Endothelial cell (in vitro differentiated cells): Measurements from ENCODE around the gene ATP2A2. TPM values are rescaled to one million over a fixed set of nuclear protein-coding genes. Genes with fewer than 3 reads are reported as not detected.
"Not testable (repeated sequence)": the region's sequence is repeated elsewhere in the genome, so short reads cannot be mapped to it uniquely, and the experiment has no call there.

Source experiments
- DNase-seq: peaks from one replicate; pipeline ENCODE4 v3.0.0; 2021; ENCODE audit warnings: low spot score
- H3K27ac Mint-ChIP-seq: one replicate; pipeline ENCODE4 v1.8.0; 2021; ENCODE audit warnings: mixed read lengths, inconsistent platforms; ENCODE audit not compliant: unreplicated experiment
- H3K27me3 Mint-ChIP-seq: one replicate; pipeline ENCODE4 v1.8.0; 2021; ENCODE audit warnings: mild to moderate bottlenecking, moderate library complexity, mixed read lengths, inconsistent platforms; ENCODE audit not compliant: unreplicated experiment
- H3K36me3 Mint-ChIP-seq: one replicate; pipeline ENCODE4 v1.8.0; 2021; ENCODE audit warnings: mild to moderate bottlenecking, low read depth, mixed read lengths, inconsistent platforms; ENCODE audit not compliant: unreplicated experiment
- H3K4me1 Mint-ChIP-seq: one replicate; pipeline ENCODE4 v1.8.0; 2021; ENCODE audit warnings: mild to moderate bottlenecking, mixed read lengths, inconsistent platforms; ENCODE audit not compliant: unreplicated experiment
- H3K4me3 Mint-ChIP-seq: one replicate; pipeline ENCODE4 v1.8.0; 2021; ENCODE audit warnings: mild to moderate bottlenecking, mixed read lengths, inconsistent platforms; ENCODE audit not compliant: unreplicated experiment
- H3K9me3 Mint-ChIP-seq: one replicate; pipeline ENCODE4 v1.8.0; 2021; ENCODE audit warnings: mixed read lengths, inconsistent platforms; ENCODE audit not compliant: unreplicated experiment
- CTCF ChIP-seq: fragments of 200-600 bp; sonication (generic); IDR thresholded peaks from one replicate; pipeline ENCODE4 v1.5.0; 2021; ENCODE audit warnings: antibody characterized with exemption; ENCODE audit not compliant: unreplicated experiment
- total RNA-seq: library from RNA; stranded (reverse); fragmentation: NEBNext Ultra II Directional; extraction: Animal tissue kit (Norgen Biotek cat#: 25700); gene quantifications from one replicate; pipeline ENCODE4 v1.2.1, GENCODE V29; 2021; ENCODE audit not compliant: unreplicated experiment

Gene ATP2A2
- total RNA-seq, 1 donor from 2014 or later: 178 TPM

DNA sequence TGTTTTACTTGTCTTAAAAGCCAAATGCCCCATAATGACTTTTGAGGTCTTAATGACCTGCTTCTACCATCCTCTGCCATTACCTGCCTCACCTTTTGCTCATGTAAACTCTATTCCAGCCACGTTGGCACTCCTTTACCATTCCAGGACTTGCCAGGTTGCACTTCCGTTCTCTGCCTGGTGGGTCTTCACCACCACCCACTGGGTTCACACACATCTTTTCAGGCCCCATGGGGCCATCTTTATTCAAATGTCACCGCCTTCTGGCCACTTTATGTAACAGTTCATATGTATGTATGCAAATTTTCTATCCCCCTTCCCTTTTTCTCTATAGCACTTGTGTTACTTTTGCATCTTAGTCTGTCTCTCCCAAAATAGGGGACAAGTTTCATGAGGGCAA lies 57.7 kb downstream of the ATP2A2 start:
- Mint-ChIP-seq H3K36me3 (peaks cover 77% of the 10 kb centered on the region), H3K27ac (peak overlapping the region; percentile 17), H3K4me3 (peak overlapping the region; percentile 78), H3K9me3 (no peaks in the 10 kb centered on the region), H3K4me1 (peaks cover 6% of the 10 kb centered on the region), H3K27me3 (peaks cover 5% of the 10 kb centered on the region)
- no peak for TF ChIP-seq CTCF
- DNase-seq: no peak

- Mint-ChIP-seq H3K4me1 (peaks cover under 1% of the 10 kb centered on the region), H3K9me3 (no peaks in the 10 kb centered on the region), H3K27ac (peak overlapping the region; percentile 17), H3K36me3 (peaks cover 77% of the 10 kb centered on the region), H3K27me3 (peaks cover 5% of the 10 kb centered on the region), H3K4me3 (peak overlapping the region; percentile 78)
- DNase-seq: no peak
- TF ChIP-seq CTCF: no peak
These were observed 58.3 kb downstream of the ATP2A2 start for GRCh38 chr12:110339184-110339952.

- H3K36me3 Mint-ChIP-seq: peaks cover 84% of the 10 kb centered on the region
- H3K4me1 Mint-ChIP-seq, H3K9me3 Mint-ChIP-seq, DNase-seq, H3K27me3 Mint-ChIP-seq, H3K4me3 Mint-ChIP-seq, H3K27ac Mint-ChIP-seq: not testable (repeated sequence)
These were observed 59.2 kb downstream of the ATP2A2 start for GRCh38 chr12:110340261-110340660.

- Mint-ChIP-seq H3K4me3 (no peak overlapping the region), H3K27me3 (peaks cover 5% of the 10 kb centered on the region), H3K4me1 (no peaks in the 10 kb centered on the region), H3K36me3 (peaks cover 80% of the 10 kb centered on the region), H3K27ac (no peak overlapping the region), H3K9me3 (no peaks in the 10 kb centered on the region)
- no peak for DNase-seq
- TF ChIP-seq CTCF: no peak
These were observed 59.7 kb downstream of the ATP2A2 start for GRCh38 chr12:110340706-110341105.

- no peaks in the 10 kb centered on the region for H3K4me1 Mint-ChIP-seq
- peaks cover 79% of the 10 kb centered on the region for H3K36me3 Mint-ChIP-seq
- no peak overlapping the region for H3K4me3 Mint-ChIP-seq
- TF ChIP-seq CTCF: no peak
- H3K27me3 Mint-ChIP-seq: peaks cover 5% of the 10 kb centered on the region
- H3K9me3 Mint-ChIP-seq: no peaks in the 10 kb centered on the region
- no peak for DNase-seq
- no peak overlapping the region for H3K27ac Mint-ChIP-seq
These were observed 61.1 kb downstream of the ATP2A2 start for GRCh38 chr12:110342157-110342556.
